Lower leg skin (tissue), 4 donors: Measurements from ENCODE around the gene THAP8. TPM values are rescaled to one million over a fixed set of nuclear protein-coding genes. Genes with fewer than 3 reads are reported as not detected.
A peak's percentile ranks its signal among the peaks of the same experiment; 100 is the strongest.
"Not testable (repeated sequence)": the region's sequence is repeated elsewhere in the genome, so short reads cannot be mapped to it uniquely, and the experiment has no call there.

Source experiments
- DNase-seq, 2 donors: peaks; one replicate each; pipeline ENCODE4 v3.0.0-alpha.2; 2019; ENCODE audit warnings: low spot score in 2 of 2
- H3K4me3 ChIP-seq: fragments of 200-600 bp; sonication (generic); 2 replicates; pipeline ENCODE4 v1.5.1; 2017; ENCODE audit warnings: mild to moderate bottlenecking, low read depth; ENCODE audit not compliant: poor library complexity, severe bottlenecking
- POLR2A ChIP-seq, 2 donors: fragments of 450-650 bp; IDR thresholded peaks; one replicate each; pipeline ENCODE4 v1.6.1; 2016 to 2017; ENCODE audit warnings: antibody characterized with exemption in 2 of 2, mild to moderate bottlenecking in 1 of 2, moderate library complexity in 1 of 2
- WGBS, 2 donors: methylation state at CpG; one replicate each; pipeline ENCODE4 v1.1.5; 2018; 5-methylcytosine and 5-hydroxymethylcytosine counted together
- intact Hi-C: fragments of 100-400 bp; cut with DNase I; formaldehyde crosslinking; loops from one replicate; pipeline ENCODE4 v1.15.0; 2023; ENCODE audit warnings: low total_unique reads
- total RNA-seq, 4 donors: library from RNA; depleted of rRNA; stranded (reverse); fragments of >200 nt; gene quantifications; one replicate each; pipeline ENCODE4 v1.1.0, GENCODE V29; 2016
- TF ChIP-seq, protein P1 (sequence below), 3 donors: fragments of 450-650 bp; IDR thresholded peaks; one replicate each; pipeline ENCODE4 v1.5.1; 2016; ENCODE audit warnings: antibody characterized with exemption in 3 of 3, mild to moderate bottlenecking in 3 of 3, moderate library complexity in 2 of 3

Gene THAP8
- total RNA-seq, 4 donors from 2014 or later = 9.1 to 27.4 (median 9.5) TPM

DNA sequence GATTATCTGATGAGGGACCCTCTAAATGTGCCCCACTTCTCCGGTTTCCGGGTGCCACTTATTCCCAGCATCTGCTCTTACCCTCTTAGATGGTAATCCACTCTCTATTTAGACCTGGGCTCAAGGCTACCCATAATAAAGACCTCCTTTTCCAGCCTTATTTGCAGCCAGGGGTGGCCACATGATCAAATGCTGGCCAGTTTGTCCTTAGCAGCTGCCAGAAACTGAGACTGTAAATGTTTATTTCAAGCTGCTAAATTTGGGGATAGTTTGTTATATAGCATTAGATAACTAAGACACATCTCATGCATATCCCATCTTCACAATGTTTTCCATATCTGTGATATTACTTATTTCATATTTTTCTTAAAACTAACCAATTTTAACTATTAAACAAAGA, 10.1 kb downstream of the THAP8 start:
- TF ChIP-seq, protein P1, sequence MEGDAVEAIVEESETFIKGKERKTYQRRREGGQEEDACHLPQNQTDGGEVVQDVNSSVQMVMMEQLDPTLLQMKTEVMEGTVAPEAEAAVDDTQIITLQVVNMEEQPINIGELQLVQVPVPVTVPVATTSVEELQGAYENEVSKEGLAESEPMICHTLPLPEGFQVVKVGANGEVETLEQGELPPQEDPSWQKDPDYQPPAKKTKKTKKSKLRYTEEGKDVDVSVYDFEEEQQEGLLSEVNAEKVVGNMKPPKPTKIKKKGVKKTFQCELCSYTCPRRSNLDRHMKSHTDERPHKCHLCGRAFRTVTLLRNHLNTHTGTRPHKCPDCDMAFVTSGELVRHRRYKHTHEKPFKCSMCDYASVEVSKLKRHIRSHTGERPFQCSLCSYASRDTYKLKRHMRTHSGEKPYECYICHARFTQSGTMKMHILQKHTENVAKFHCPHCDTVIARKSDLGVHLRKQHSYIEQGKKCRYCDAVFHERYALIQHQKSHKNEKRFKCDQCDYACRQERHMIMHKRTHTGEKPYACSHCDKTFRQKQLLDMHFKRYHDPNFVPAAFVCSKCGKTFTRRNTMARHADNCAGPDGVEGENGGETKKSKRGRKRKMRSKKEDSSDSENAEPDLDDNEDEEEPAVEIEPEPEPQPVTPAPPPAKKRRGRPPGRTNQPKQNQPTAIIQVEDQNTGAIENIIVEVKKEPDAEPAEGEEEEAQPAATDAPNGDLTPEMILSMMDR (IDR thresholded peaks at IDR 0.05) = no peak
- TF ChIP-seq POLR2A (IDR thresholded peaks at IDR 0.05) = no peak
- WGBS, 2 donors = 96 to 98% methylated on average over 2 of the region's 2 CpGs
- no peak overlapping the region for H3K4me3 ChIP-seq
- intact Hi-C loops = no loop called here
- no peak for DNase-seq

DNA sequence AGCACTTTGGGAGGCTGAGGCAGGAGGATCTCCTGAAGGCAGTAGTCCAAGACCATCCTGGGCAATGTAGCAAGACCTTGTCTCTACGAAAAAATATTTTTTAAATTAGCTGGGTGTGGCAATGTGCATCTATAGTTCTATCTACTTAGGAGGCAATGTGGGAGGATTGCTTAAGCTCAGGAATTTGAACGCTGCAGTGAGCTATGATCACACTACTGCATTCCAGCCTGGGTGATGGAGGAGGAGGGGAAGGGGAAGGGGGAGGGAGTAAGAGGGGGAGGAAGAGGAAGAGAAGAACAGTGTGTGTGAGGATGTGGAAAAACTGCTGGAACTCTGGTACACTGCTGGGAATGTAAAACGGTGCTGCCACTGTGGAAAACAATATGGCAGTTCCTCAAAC, 12.3 kb downstream of the THAP8 start:
- intact Hi-C loops = no loop called here
- TF ChIP-seq, protein P1 (IDR thresholded peaks at IDR 0.05) = no peak
- TF ChIP-seq POLR2A (IDR thresholded peaks at IDR 0.05) = no peak
- WGBS, 2 donors = 19% methylated on average over 3 of the region's 3 CpGs
- no peak for DNase-seq
- no peak overlapping the region for H3K4me3 ChIP-seq

DNA sequence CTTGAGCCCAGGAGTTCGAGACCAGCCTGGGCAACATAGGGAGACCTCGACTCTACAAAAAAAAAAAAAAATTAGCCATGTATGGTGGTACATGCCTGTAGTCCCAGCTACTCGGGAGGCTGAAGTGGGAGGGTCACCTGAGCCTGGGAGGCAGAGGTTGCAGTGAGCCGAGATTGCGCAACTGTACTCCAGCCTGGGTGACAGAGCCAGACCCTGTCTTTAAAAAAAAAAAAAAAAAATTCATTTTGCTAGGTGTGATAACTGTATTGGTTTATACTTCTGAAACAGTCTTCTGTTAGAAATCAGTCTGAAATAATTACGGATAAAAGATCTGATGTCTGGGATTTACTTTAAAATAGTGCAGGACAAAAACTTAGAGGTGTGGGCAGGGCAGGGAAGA, 13.0 kb downstream of the THAP8 start:
- intact Hi-C loops, DNase-seq, H3K4me3 ChIP-seq: not testable (repeated sequence)
- WGBS, 2 donors = 90 to 93% methylated on average over 6 of the region's 6 CpGs

DNA sequence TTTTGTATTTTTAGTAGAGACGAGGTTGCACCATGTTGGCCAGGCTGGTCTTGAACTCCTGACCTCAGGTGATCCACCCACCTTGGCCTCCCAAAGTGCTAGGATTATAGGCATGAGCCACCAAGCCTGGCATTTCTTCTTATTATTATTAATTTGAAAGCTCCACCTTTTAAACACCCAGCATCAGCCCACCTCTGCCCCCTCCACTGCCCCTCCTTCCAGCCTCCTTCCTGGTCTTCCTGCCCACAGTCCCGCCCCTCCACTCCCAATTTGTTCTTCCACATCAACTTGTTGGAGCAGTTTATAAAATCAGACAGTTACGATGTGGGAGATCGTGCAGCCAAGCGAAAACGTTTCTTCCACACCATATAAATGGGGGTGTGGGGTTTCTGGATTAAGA, 13.6 kb downstream of the THAP8 start:
- intact Hi-C loops = no loop called here

DNA sequence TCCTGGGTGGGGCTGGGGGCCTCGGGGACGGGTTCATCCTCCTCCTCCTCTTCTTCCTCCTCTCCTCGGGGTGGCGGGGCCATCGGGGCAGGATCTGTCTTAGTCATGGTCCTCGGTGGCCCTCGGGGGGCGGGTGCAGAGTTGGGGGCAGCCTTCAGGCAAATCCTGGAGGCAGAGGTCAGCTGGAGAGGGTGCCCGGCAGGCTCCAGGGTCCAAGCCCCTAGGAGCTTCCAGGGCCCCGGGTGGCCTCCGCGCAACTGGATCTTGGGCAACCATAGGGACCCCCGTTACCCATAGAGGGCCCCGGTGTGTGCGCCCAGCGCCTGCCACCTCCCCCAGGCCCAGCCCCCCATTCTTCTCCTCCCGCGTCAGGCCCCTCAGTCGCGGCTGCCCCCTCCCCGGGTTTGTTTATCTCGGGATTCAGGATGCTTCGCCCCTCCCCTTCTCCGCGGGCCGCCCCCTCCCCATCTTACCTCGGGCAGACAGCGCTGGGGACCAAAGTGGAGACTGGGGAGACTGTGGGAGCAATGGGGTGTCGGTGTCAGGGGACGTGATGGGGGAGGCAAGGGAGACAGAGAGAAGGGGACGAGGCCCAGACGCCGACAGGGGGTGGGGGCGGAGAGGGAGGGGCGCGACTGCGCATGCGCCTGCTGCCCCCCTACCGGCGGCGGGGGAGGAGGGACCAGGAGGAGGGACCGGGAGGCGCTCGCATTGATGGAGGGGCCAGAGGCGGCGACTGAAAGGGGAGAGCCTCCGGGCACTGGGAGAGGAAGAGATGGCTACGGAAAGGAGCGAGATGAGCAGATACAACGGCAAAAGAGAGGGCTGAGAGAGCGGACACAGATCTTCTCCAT, 21.6 kb downstream of the THAP8 start, which contains the start of gene CLIP3:
Gene CLIP3, minus strand, starts transcription at position 623 of the 854 bp plus-strand sequence. Its CDS starts 516 bp downstream, at position 107.
- WGBS, 2 donors = 8 to 9% methylated on average over 39 to 42 of the region's 51 CpGs
- intact Hi-C loops = no loop called here

More for the DNA sequence above, 13.6 kb downstream of the THAP8 start:
- TF ChIP-seq POLR2A (IDR thresholded peaks at IDR 0.05) = no peak
- TF ChIP-seq, protein P1 (IDR thresholded peaks at IDR 0.05) = no peak
- WGBS, 2 donors = 80 to 82% methylated on average over 6 of the region's 6 CpGs
- no peak for DNase-seq
- H3K4me3 ChIP-seq = no peak overlapping the region

DNA sequence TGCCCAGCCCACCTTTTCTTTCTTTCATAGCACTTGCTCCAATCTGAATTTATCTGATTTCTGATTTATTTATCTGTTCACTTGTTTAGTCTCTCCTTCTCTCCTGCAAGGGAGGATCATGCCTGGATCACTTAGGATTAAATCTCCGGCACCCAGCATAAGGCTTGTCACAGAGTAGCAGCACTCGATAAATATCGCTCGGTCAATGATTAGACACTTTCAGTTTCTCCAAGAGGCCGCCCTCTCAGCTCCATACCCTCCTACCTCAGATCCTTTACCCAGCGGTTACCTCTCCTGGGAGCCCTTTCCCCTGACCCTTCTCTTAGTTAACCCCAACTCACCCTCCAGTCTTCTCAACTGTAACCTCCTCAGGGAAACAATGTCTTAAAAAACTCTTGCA, 22.8 kb downstream of the THAP8 start:
- WGBS, 2 donors = 88 to 96% methylated on average over 6 of the region's 6 CpGs
- H3K4me3 ChIP-seq = no peak overlapping the region
- intact Hi-C loops = no loop called here
- no peak for DNase-seq
- TF ChIP-seq, protein P1 (IDR thresholded peaks at IDR 0.05) = no peak
- TF ChIP-seq POLR2A (IDR thresholded peaks at IDR 0.05) = no peak

More for the DNA sequence above, 21.6 kb downstream of the THAP8 start, which contains the start of gene CLIP3:
- peak within 1 kb of the TSS; percentile 39 for H3K4me3 ChIP-seq
- DNase-seq = peak in 1 of 2 donors; percentile 90
- no peak for TF ChIP-seq POLR2A (IDR thresholded peaks at IDR 0.05)
- TF ChIP-seq, protein P1 (IDR thresholded peaks at IDR 0.05) = no peak
